HG03196 (cell line): ENCODE data around the gene ATP6V0E2.

Experiments
- ATAC-seq: cut with Tn5 transposase; IDR thresholded peaks from one replicate; pipeline ENCODE4 v1.9.1; 2021; ENCODE audit not compliant: unreplicated experiment

The ATP6V0E2 gene

DNA sequence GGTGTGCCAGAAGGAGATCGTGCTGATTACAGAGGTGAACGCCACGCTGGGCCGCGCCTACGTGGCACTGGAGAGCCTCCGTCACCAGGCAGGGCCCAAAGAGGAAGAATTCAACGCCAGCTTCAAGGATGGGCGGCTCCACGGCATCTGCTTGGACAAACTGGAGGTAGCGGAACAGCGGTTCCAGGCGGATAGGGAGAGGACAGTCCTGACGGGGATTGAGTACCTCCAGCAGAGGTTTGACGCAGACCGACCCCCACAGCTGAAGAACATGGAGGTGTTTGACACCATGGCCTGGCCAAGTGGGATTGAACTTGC lies 12.1 kb upstream of the ATP6V0E2 start:
- no peak for ATAC-seq

DNA sequence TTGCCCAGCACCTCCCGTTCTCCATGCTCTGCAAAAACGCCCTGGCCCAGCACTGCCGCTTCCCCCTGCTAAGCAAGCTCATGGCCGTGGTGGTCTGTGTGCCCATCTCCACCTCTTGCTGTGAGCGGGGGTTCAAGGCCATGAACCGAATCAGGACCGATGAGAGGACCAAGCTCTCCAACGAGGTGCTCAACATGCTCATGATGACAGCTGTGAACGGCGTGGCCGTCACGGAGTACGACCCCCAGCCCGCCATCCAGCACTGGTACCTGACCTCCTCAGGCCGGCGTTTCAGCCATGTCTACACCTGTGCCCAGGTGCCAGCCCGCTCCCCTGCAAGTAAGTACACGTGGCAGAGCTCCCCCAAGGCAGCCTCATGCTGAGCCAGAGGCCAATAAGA lies 11.6 kb upstream of the ATP6V0E2 start:
- ATAC-seq = no peak

DNA sequence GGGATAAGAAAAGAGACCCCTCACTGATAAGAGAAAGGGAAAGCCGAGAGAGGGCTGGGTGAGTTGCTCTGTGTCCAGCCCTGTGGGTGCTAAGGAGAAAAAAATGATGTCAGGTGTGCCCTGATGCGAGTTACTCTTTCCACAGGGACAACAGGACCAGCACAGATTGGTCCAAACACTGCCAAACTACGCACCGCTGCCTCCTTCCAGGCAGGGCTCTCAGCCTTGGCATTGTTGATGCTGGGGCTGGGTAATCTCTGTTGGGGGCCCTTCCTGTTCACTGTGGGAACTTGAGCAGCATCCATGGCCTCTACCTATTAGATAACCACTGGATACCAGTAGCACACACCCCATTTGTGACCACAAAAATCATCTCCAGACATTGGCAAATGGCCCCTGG lies 10.3 kb upstream of the ATP6V0E2 start:
- ATAC-seq = no peak

DNA sequence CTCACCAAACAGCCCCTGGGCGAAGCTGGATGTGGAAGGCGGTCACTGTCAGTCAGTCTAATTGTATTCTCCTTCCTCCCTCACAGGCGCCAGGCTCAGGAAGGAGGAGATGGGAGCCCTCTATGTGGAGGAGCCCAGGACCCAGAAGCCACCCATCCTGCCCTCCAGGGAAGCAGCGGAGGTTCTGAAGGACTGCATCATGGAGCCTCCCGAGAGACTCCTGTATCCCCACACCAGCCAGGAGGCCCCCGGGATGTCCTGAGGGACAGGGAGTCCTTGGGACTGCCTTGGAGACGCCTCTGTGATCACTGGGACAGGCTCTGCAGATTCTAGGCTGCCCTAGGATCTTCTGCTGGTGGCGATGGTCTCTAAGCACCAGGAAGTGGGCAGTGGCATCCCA lies 9.7 kb upstream of the ATP6V0E2 start:
- ATAC-seq = no peak

- ATAC-seq = no peak
These were observed 9.0 kb upstream of the ATP6V0E2 start for GRCh38 chr7:149864751-149865150.

DNA sequence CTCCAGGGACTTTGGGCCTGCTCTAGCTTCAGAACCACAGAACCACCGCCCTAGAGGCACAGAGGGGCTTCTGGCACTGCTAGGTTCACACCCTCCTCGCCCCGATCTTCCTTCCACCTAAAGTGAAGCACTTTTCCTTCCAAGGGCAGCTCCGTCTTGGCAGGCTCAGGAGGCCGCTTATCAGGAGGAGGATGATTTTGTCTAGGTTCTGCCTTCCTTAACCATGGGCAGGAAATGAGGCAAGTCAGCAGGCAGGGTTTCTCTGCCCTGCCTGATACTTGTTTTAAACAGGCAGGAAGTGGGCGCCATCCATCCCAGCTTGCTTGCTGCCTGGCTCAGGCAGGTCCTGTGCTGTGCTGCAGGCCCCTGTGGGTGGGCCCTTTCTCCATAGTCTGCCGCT lies 8.3 kb upstream of the ATP6V0E2 start:
- ATAC-seq = no peak

DNA sequence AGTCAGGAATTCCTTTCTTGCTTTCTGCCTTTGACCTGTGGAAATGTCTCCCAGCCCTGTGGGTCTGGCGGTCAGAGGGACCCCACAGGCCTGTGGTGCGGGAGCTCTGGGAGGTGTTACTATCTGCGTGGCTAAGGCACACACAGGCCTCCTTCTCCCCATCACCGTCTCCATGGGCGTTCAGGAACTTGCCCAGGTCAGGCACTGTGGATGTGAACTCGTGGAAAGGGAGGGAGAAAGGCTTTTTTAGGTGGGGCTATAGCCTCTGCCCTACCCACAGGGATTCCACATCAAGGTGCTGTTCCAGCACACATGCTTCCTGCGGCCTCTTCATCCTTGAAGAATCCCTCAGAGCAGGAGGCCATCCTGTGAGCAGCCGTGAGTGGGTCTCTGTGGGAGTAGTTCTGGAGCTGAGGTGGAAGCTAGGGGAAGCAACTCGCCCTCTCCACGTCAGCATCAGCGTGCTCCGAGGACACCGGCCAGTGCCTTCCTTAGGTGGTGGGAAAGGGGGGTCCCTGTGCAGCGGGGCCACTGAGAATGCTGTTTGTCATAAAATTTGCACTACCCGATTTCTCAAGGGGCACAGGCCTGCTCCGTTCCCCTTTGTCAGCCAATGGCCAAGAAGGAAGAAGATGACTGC lies 7.5 kb upstream of the ATP6V0E2 start:
- ATAC-seq = no peak

- ATAC-seq = no peak
These were observed 6.9 kb upstream of the ATP6V0E2 start for GRCh38 chr7:149866779-149867447.

DNA sequence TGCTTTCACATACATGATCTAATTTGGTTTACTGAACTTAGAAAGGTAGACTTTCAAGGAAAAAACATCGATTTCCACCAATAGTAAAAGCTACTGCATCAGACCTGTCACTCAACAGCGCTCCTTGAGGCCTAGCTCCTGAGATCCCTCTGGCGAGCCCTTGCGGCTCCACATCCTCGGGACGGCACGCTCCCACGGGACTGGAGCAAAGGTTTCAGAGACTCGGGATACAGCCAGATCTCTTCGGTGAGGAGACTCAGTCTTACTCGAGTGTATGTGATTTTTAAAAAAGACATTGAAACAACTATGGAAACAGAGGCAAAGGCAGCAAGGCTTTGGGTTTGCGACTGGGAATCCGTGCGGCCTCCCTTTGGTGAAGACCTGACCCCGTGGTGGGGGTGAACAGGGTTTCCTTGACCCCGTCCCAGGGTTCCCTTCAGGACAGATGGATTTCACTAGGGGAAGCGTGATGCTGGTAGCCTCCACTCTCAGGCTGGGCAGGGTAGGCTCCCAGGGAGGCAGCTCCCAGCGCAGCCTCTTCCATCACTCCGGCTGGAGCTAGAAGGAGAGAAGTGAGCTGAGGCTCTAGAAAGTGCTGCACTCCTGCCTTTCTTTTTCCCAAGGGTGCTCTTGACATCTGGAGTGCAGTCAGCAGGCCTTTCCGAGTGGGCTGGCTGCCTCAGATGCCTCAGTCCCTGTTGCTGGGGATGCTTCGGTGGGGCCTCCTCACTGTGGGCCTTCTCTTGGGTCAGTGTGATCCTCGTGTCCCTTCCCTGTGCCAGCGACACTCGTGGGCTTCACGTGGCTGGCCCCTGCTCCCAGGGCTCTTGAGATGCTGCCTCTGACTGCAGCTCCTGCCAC lies 5.8 kb upstream of the ATP6V0E2 start:
- ATAC-seq = no peak

DNA sequence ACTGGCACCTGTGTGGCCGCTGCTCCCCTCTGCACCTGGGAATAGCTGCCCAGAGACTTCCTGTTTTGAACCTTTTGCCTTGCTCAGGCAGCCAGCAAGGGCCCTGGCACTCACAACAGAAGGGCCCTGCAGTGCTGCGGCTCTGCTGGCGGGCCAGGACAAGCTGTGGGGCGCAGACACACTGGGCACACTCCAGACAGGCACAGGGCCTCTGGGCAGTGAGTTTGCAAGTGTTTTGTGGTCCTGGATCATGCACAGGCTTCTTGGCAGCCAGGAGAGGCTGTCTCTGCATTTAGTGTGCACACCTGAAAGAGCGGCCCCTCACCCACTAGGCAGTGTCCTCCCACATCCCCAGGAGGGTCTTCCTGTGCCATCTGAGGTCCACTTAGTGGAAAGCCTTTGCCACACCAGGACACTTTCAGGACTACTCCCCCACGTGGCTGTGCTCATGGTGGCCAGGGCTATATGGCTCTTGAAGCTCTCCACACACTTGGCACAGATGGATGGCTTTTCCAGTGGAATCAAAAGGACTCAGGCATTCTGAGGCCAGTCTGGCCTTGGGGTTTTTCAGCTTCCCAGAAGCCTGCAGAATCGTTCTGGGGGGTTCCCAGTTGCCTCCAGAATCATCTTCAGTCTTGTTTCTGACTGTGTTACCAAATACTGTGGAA lies 5.0 kb upstream of the ATP6V0E2 start:
- no peak for ATAC-seq

- ATAC-seq = no peak
These were observed 4.5 kb upstream of the ATP6V0E2 start for GRCh38 chr7:149869291-149869650.

GRCh38 chr7:149869867-149870266 lies 3.9 kb upstream of the ATP6V0E2 start:
- no peak for ATAC-seq

- ATAC-seq = no peak
These were observed 3.5 kb upstream of the ATP6V0E2 start for GRCh38 chr7:149870274-149870673.

DNA sequence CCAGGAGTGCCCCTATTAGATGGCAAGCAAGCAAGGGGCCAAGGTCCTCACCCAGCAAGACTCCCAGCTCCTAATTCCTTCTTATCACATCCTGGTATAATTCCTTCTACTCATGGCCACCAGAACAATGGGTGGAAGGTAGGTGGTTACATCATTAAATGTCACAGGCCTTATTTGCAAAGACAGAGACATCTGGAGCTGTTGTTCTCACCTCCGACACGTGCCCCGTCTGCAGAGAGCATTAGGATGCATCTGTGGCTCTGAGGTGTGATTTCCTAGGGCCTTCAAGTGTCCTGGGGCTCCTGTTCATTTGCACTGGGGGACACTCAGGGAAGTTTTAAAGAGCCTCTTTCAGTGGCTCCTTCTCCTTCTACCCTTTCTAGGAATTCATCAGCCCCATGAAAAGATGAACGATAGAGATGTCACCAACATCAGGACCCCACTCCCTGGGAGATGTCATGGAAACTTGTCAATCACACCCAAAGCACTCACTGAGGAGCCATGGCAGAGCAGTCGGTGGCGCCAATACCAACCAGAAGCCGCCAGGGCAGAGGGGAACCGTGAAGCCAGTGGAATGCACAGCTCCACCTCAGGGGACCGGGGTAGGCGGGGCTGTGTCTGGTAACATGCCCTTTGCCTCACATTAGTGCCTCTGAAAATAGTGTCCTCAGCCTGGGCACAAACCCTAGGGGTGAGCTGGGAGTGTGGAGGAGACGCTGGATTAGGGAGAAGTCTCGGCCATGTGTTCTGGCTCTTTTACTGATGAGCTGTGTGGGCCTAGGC lies 2.9 kb upstream of the ATP6V0E2 start:
- no peak for ATAC-seq

GRCh38 chr7:149871576-149871975 lies 2.2 kb upstream of the ATP6V0E2 start:
- no peak for ATAC-seq

- ATAC-seq = no peak
These were observed 1.2 kb upstream of the ATP6V0E2 start for GRCh38 chr7:149872419-149873073.

DNA sequence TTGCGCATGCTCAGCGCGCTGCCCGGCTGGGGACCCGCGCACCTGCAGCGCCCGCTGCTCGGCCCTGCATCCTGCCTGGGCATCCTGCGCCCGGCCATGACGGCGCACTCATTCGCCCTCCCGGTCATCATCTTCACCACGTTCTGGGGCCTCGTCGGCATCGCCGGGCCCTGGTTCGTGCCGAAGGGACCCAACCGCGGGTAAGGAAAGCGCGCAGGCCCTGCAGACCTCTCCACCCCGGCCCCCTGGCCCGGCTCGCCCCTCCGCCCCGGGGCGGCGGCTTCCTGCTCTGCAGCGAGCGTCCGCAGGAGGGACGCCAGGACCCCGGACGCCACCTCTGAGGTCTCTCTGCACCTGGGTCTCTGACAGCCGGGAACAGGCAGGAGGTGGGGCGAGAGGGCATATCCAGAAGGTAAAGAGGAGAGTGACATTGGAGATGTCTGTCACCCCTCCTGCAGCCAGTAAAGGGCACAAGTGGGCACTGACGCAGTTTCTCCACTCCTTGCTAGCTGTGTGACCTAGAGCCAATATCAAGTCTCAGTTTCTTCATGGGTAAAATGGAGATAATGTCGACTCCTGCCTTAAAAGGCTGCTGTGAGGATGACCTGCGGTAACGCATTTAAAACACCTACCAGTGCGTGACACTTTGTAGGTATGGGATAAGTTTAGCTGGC lies 338 bp downstream of the ATP6V0E2 start:
- peak; percentile 13 for ATAC-seq

DNA sequence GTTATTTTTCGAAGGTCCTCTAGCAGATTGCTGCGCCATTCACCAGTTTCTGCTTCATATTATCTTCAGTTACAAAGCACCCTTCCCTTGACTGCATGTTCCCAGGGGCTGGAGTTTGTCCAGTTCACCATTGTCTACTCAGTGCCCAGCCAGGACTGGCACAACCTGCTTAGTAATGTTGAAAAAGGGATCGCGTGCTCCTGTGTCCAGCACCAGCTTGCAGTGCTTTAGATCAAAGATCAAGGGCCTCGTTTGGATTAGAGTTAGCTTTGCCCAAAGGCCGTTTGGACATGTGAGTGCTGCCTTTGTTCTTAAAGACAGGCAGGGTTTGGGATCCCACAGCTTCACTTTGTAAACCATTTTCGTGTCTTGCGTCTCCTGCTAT lies 867 bp downstream of the ATP6V0E2 start:
- no peak for ATAC-seq

GRCh38 chr7:149875396-149875795 lies 1.6 kb downstream of the ATP6V0E2 start:
- ATAC-seq = no peak
